ENCODE data around the gene TSPAN7.

The TSPAN7 gene

GRCh38 chrX:38563030-38563429 lies 1.7 kb downstream of the TSPAN7 start:
- no peak for DNase-seq (ENCODE audit: extremely low read depth, low read depth)
- no peak overlapping the region for H3K4me3 ChIP-seq (replicated peaks; ENCODE audit: low read depth, low read length)

GRCh38 chrX:38570396-38570795 lies 9.1 kb downstream of the TSPAN7 start:
- H3K4me3 ChIP-seq (replicated peaks; ENCODE audit: low read depth, low read length) = no peak overlapping the region
- no peak for TF ChIP-seq CTCF (IDR thresholded peaks at IDR 0.05; ENCODE audit: low read depth, low read length, missing control alignments)
- no peak for DNase-seq (ENCODE audit: extremely low read depth, low read depth)

More at GRCh38 chrX:38563030-38563429, 1.7 kb downstream of the TSPAN7 start:
- TF ChIP-seq CTCF (IDR thresholded peaks at IDR 0.05; ENCODE audit: low read depth, low read length, missing control alignments) = no peak

GRCh38 chrX:38571058-38571457 lies 9.7 kb downstream of the TSPAN7 start:
- no peak overlapping the region for H3K4me3 ChIP-seq (replicated peaks; ENCODE audit: low read depth, low read length)
- TF ChIP-seq CTCF (IDR thresholded peaks at IDR 0.05; ENCODE audit: low read depth, low read length, missing control alignments) = no peak
- DNase-seq (ENCODE audit: extremely low read depth, low read depth) = no peak

- TF ChIP-seq CTCF (IDR thresholded peaks at IDR 0.05; ENCODE audit: low read depth, low read length, missing control alignments) = no peak
- H3K4me3 ChIP-seq (replicated peaks; ENCODE audit: low read depth, low read length) = no peak overlapping the region
- no peak for DNase-seq (ENCODE audit: extremely low read depth, low read depth)
These were observed 13.5 kb downstream of the TSPAN7 start for GRCh38 chrX:38574858-38575257.

- no peak for TF ChIP-seq CTCF (IDR thresholded peaks at IDR 0.05; ENCODE audit: low read depth, low read length, missing control alignments)
- DNase-seq (ENCODE audit: extremely low read depth, low read depth) = no peak
These were observed 14.5 kb downstream of the TSPAN7 start for GRCh38 chrX:38575888-38576287.

GRCh38 chrX:38577738-38578137 lies 16.4 kb downstream of the TSPAN7 start:
- TF ChIP-seq CTCF (IDR thresholded peaks at IDR 0.05; ENCODE audit: low read depth, low read length, missing control alignments) = no peak
- no peak overlapping the region for H3K4me3 ChIP-seq (replicated peaks; ENCODE audit: low read depth, low read length)
- DNase-seq (ENCODE audit: extremely low read depth, low read depth) = no peak

More at GRCh38 chrX:38575888-38576287, 14.5 kb downstream of the TSPAN7 start:
- no peak overlapping the region for H3K4me3 ChIP-seq (replicated peaks; ENCODE audit: low read depth, low read length)

- TF ChIP-seq CTCF (IDR thresholded peaks at IDR 0.05; ENCODE audit: low read depth, low read length, missing control alignments) = no peak
- no peak overlapping the region for H3K4me3 ChIP-seq (replicated peaks; ENCODE audit: low read depth, low read length)
- DNase-seq (ENCODE audit: extremely low read depth, low read depth) = no peak
These were observed 16.8 kb downstream of the TSPAN7 start for GRCh38 chrX:38578167-38578566.

Measured in HFF-Myc (cell line).